Mesodermal cell (in vitro differentiated cells): Measurements from ENCODE around the gene LYPD8.

Experiments
- H3K27ac ChIP-seq: 2 replicates; pipeline ENCODE4 v1.7.0; 2013; ENCODE audit warnings: mild to moderate bottlenecking, low read depth, low read length, moderate library complexity; ENCODE audit not compliant: severe bottlenecking
- H3K36me3 ChIP-seq: 2 replicates; pipeline ENCODE4 v1.7.1; 2013; ENCODE audit warnings: mild to moderate bottlenecking, low read length, moderate library complexity; ENCODE audit not compliant: control insufficient read depth, insufficient read depth
- H3K4me1 ChIP-seq: one replicate; pipeline ENCODE4 v1.7.1; 2013; ENCODE audit warnings: mild to moderate bottlenecking, low read length; ENCODE audit not compliant: insufficient read depth, control insufficient read depth, poor library complexity, severe bottlenecking
- H3K4me3 ChIP-seq: 2 replicates; pipeline ENCODE4 v1.7.0; 2013; ENCODE audit warnings: low read length, control low read depth, mild to moderate bottlenecking; ENCODE audit not compliant: insufficient read depth, poor library complexity, severe bottlenecking; ENCODE audit errors: extremely low read depth
- H3K9me3 ChIP-seq: 2 replicates; pipeline ENCODE4 v1.7.1; 2013; ENCODE audit warnings: mild to moderate bottlenecking, low read length, moderate library complexity; ENCODE audit not compliant: control insufficient read depth
- WGBS, 2 experiments: methylation state at CpG; one replicate each; pipeline ENCODE4 v1.1.5; 2013; ENCODE audit warnings: missing lambda C conversion rate in 2 of 2; ENCODE audit not compliant: insufficient coverage in 2 of 2; 5-methylcytosine and 5-hydroxymethylcytosine counted together

Gene LYPD8

GRCh38 chr1:248740876-248741275 is 14.7 kb downstream of the LYPD8 start:
- H3K9me3 ChIP-seq = peaks cover 59% of the 10 kb centered on the region
- H3K27ac ChIP-seq = no peak overlapping the region
- no peak overlapping the region for H3K4me3 ChIP-seq
- H3K36me3 ChIP-seq = no peaks in the 10 kb centered on the region
- WGBS, 2 experiments = 77 to 86% methylated on average over 7 of the region's 7 CpGs
- no peaks in the 10 kb centered on the region for H3K4me1 ChIP-seq

- Histone ChIP-seq H3K4me3 (no peak overlapping the region), H3K9me3 (peaks cover 62% of the 10 kb centered on the region), H3K27ac (no peak overlapping the region), H3K4me1 (no peaks in the 10 kb centered on the region), H3K36me3 (no peaks in the 10 kb centered on the region)
- WGBS, 2 experiments = 49 to 59% methylated on average over 9 to 11 of the region's 16 CpGs
These were observed 15.9 kb downstream of the LYPD8 start for GRCh38 chr1:248739572-248740205.

GRCh38 chr1:248737457-248737856 is 18.1 kb downstream of the LYPD8 start:
- Histone ChIP-seq H3K9me3 (peaks cover 62% of the 10 kb centered on the region), H3K36me3 (no peaks in the 10 kb centered on the region), H3K27ac (no peak overlapping the region), H3K4me3 (no peak overlapping the region), H3K4me1 (no peaks in the 10 kb centered on the region)
- WGBS, 2 experiments = 43 to 80% methylated on average over 2 to 3 of the region's 6 CpGs

- Histone ChIP-seq H3K4me3 (no peak overlapping the region), H3K36me3 (no peaks in the 10 kb centered on the region), H3K4me1 (no peaks in the 10 kb centered on the region), H3K9me3 (peaks cover 62% of the 10 kb centered on the region), H3K27ac (no peak overlapping the region)
- 17 to 27% methylated on average over 1 to 3 of the region's 4 CpGs for WGBS, 2 experiments
These were observed 18.6 kb downstream of the LYPD8 start for GRCh38 chr1:248736977-248737376.

GRCh38 chr1:248733566-248733965 is 22.0 kb downstream of the LYPD8 start:
- no peaks in the 10 kb centered on the region for H3K36me3 ChIP-seq
- no peaks in the 10 kb centered on the region for H3K4me1 ChIP-seq
- peaks cover 73% of the 10 kb centered on the region for H3K9me3 ChIP-seq
- 67 to 74% methylated on average over 3 of the region's 5 CpGs for WGBS, 2 experiments
- no peak overlapping the region for H3K4me3 ChIP-seq
- no peak overlapping the region for H3K27ac ChIP-seq

- 67 to 68% methylated on average over 10 of the region's 13 CpGs for WGBS, 2 experiments
- H3K4me3 ChIP-seq = no peak overlapping the region
- no peaks in the 10 kb centered on the region for H3K4me1 ChIP-seq
- no peak overlapping the region for H3K27ac ChIP-seq
- H3K36me3 ChIP-seq = no peaks in the 10 kb centered on the region
- H3K9me3 ChIP-seq = peaks cover 62% of the 10 kb centered on the region
These were observed 24.8 kb downstream of the LYPD8 start for GRCh38 chr1:248730507-248731335.

GRCh38 chr1:248714248-248714647 is 41.3 kb downstream of the LYPD8 start:
- Histone ChIP-seq H3K27ac (no peak overlapping the region), H3K9me3 (peaks cover 57% of the 10 kb centered on the region), H3K4me1 (no peaks in the 10 kb centered on the region), H3K4me3 (no peak overlapping the region), H3K36me3 (no peaks in the 10 kb centered on the region)
- WGBS, 2 experiments = no CpG with 5 or more reads among the region's 3 CpGs

- WGBS, 2 experiments = 87 to 97% methylated on average over 2 to 3 of the region's 4 CpGs
- Histone ChIP-seq H3K9me3 (peaks cover 71% of the 10 kb centered on the region), H3K36me3 (no peaks in the 10 kb centered on the region), H3K4me3 (no peak overlapping the region), H3K4me1 (no peaks in the 10 kb centered on the region), H3K27ac (no peak overlapping the region)
These were observed 45.2 kb downstream of the LYPD8 start for GRCh38 chr1:248710305-248710900.

GRCh38 chr1:248704606-248705005 is 51.0 kb downstream of the LYPD8 start:
- peaks cover 69% of the 10 kb centered on the region for H3K9me3 ChIP-seq
- H3K4me3 ChIP-seq = no peak overlapping the region
- no peaks in the 10 kb centered on the region for H3K4me1 ChIP-seq
- H3K27ac ChIP-seq = no peak overlapping the region
- WGBS, 2 experiments = 50 to 63% methylated on average over 1 to 2 of the region's 2 CpGs
- H3K36me3 ChIP-seq = no peaks in the 10 kb centered on the region

GRCh38 chr1:248703674-248704073 is 51.9 kb downstream of the LYPD8 start:
- Histone ChIP-seq H3K9me3 (peaks cover 66% of the 10 kb centered on the region), H3K27ac (no peak overlapping the region), H3K36me3 (no peaks in the 10 kb centered on the region), H3K4me3 (no peak overlapping the region), H3K4me1 (no peaks in the 10 kb centered on the region)
- WGBS, 2 experiments = 75% methylated on average over 1 of the region's 2 CpGs; no CpG with 5 or more reads in 1 of the 2 experiments
